HepG2 (cell line): ENCODE data around the gene EPB41L2. TPM values are rescaled to one million over a fixed set of nuclear protein-coding genes. Genes with fewer than 3 reads are reported as not detected.
A peak's percentile ranks its signal among the peaks of the same experiment; 100 is the strongest.

Experiments
- AGO1 ChIP-seq: fragments of 200-400 bp; formaldehyde crosslinking; IDR thresholded peaks from 2 replicates; pipeline ENCODE4 v1.6.1; 2017; ENCODE audit warnings: mild to moderate bottlenecking, low read depth, low read length, moderate library complexity; ENCODE audit not compliant: poor library complexity, severe bottlenecking
- EP300 ChIP-seq, 3 experiments: sonication (generic) in 1 of 3; formaldehyde crosslinking in 1 of 3; IDR thresholded peaks; 2 replicates each; pipeline versions ENCODE4 v1.5.1 to v1.6.1; 2011 to 2020; ENCODE audit warnings: low read depth in 2 of 3, low read length in 2 of 3, borderline replicate concordance in 1 of 3, improper control_type of control experiment in 1 of 3, mild to moderate bottlenecking in 1 of 3, missing genetic modification reagents in 1 of 3, moderate library complexity in 1 of 3
- FIP1L1 ChIP-seq: fragments of 200-400 bp; formaldehyde crosslinking; IDR thresholded peaks from 2 replicates; pipeline ENCODE4 v1.6.1; 2018; ENCODE audit warnings: low read depth, mild to moderate bottlenecking, low read length, moderate library complexity, borderline replicate concordance; ENCODE audit not compliant: insufficient read depth
- FOXJ3 ChIP-seq: sonication (generic); formaldehyde crosslinking; IDR thresholded peaks from 2 replicates; pipeline ENCODE4 v1.4.0; 2020; ENCODE audit warnings: missing genetic modification reagents, mild to moderate bottlenecking, borderline replicate concordance
- FOXK2 ChIP-seq: fragments of 450-650 bp; IDR thresholded peaks from 2 replicates; pipeline ENCODE4 v1.6.1; 2016
- HOXA7 ChIP-seq: sonication (generic); formaldehyde crosslinking; IDR thresholded peaks from 2 replicates; pipeline ENCODE4 v1.8.1; 2022; ENCODE audit warnings: mild to moderate bottlenecking, missing genetic modification reagents, moderate library complexity
- MTA3 ChIP-seq: sonication (generic); formaldehyde crosslinking; IDR thresholded peaks from 2 replicates; pipeline ENCODE4 v1.4.0; 2020; ENCODE audit warnings: missing genetic modification reagents
- NR2F6 ChIP-seq, 2 experiments: IDR thresholded peaks; 2 replicates each; pipeline ENCODE4 v1.6.1; 2016; ENCODE audit warnings: antibody characterized with exemption in 1 of 2, mild to moderate bottlenecking in 1 of 2
- RAD51 ChIP-seq: fragments of 450-650 bp; IDR thresholded peaks from 2 replicates; pipeline ENCODE4 v1.6.1; 2016; ENCODE audit warnings: borderline replicate concordance
- TSC22D2 ChIP-seq: sonication (generic); formaldehyde crosslinking; IDR thresholded peaks from 2 replicates; pipeline ENCODE4 v1.5.1; 2020; ENCODE audit warnings: missing genetic modification reagents, mild to moderate bottlenecking, borderline replicate concordance
- ZKSCAN5 ChIP-seq: sonication (generic); formaldehyde crosslinking; IDR thresholded peaks from 2 replicates; pipeline ENCODE4 v1.5.1; 2020; ENCODE audit warnings: mild to moderate bottlenecking, missing genetic modification reagents
- ZNF703 ChIP-seq: sonication (generic); formaldehyde crosslinking; IDR thresholded peaks from 2 replicates; pipeline ENCODE4 v1.5.1; 2020; ENCODE audit warnings: missing genetic modification reagents, mild to moderate bottlenecking, moderate library complexity, borderline replicate concordance
- ZNF75D ChIP-seq: sonication (generic); formaldehyde crosslinking; IDR thresholded peaks from 2 replicates; pipeline ENCODE4 v1.8.1; 2023; ENCODE audit warnings: missing genetic modification reagents, mild to moderate bottlenecking, borderline replicate concordance
- ZSCAN25 ChIP-seq: sonication (generic); formaldehyde crosslinking; IDR thresholded peaks from 2 replicates; pipeline ENCODE4 v1.8.0; 2022; ENCODE audit warnings: mild to moderate bottlenecking, missing genetic modification reagents
- polyA plus RNA-seq, 8 experiments: library from polyadenylated mRNA; depleted of rRNA in 3 of 8; stranded (reverse) in 7 of 8; unstranded in 1 of 8; fragments of >200 nt; fragmentation: Illumina TruSeq in 4 of 8; extraction: Trizol in 4 of 8; gene quantifications; 2 replicates each; pipeline versions ENCODE4 v1.2.1 to v1.2.3, GENCODE V29; 2011 to 2016; ENCODE audit warnings: low read depth in 4 of 8, missing spikeins in 1 of 8, mixed read lengths in 1 of 8; ENCODE audit not compliant: insufficient read depth in 1 of 8
- total RNA-seq, 5 experiments: library from RNA; depleted of rRNA; stranded (reverse); fragments of >200 nt; fragmentation: Illumina TruSeq; extraction: Trizol; gene quantifications; 2 replicates each; pipeline ENCODE4 v1.2.3, GENCODE V29; 2016; ENCODE audit warnings: low read depth in 1 of 5
- TF ChIP-seq, protein P1 (sequence below): sonication (generic); formaldehyde crosslinking; IDR thresholded peaks from 2 replicates; pipeline ENCODE4 v1.5.0; 2020; ENCODE audit warnings: mild to moderate bottlenecking, missing genetic modification reagents
- TF ChIP-seq, protein P2 (sequence below): sonication (generic); formaldehyde crosslinking; IDR thresholded peaks from 2 replicates; pipeline ENCODE4 v1.4.0; 2020; ENCODE audit warnings: missing genetic modification reagents
- TF ChIP-seq, protein P3 (sequence below): sonication (generic); formaldehyde crosslinking; conservative IDR thresholded peaks from 2 replicates; pipeline ENCODE4 v1.8.0; 2022; ENCODE audit warnings: missing genetic modification reagents
- TF ChIP-seq, protein P4 (sequence below): sonication (generic); formaldehyde crosslinking; conservative IDR thresholded peaks from 2 replicates; pipeline ENCODE4 v1.4.0; 2020; ENCODE audit warnings: missing genetic modification reagents

Gene EPB41L2
- total and polyA plus RNA-seq, 2 of the 13 experiments (the other 11 are each of a cell fraction or from before 2014, with no cell fraction given), result 41.7 to 56.4 TPM

DNA sequence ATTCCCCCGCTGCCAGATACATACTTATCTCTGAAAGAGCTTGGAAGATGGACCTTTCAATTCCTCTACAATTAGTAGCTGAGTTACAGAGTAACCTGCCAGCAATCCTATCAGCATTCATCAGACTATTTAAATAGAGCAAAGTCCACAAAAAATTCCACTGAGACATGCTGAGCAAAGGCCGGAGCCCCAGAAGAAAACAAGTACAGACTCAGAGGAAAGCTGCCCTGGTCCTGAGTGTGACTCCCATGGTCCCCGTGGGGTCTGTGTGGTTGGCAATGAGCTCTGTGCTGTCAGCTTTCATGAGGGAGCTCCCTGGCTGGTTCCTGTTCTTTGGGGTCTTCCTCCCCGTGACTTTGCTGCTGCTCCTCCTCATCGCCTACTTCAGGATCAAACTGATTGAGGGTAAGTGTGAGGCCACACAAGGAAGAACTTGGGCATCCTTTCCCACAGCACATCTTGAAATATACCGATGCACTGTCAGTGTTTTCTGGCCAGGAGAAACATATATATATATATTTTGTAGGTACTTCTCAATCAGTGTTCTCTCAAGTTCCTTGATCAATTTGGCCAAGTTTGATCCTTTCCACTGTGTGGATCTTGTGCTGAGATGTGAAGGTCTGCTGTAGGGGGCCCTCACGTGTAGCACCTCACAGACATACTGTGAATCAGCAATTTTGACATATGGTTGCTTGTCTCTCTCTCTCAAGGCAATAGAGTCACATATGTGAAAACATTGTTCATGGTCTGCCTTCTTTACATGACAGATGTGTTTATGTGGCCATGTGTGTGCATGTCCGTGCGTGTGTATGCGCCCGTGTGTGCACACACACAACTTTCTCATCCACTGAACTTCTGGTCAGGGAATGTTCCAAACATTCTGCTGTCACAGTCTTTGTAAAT is 235.5 kb downstream of the EPB41L2 start, which contains the start of gene SMLR1 (continued):
- TF ChIP-seq FIP1L1 (no peak), TSC22D2 (CRISPR knock-in tag) (no peak; the same call in none of the 2 replicates), FOXK2 (peak; percentile 77), ZNF75D (CRISPR knock-in tag) (no peak), RAD51 (no peak), NR2F6 (IDR thresholded peaks at IDR 0.05) (0 out of 2 replicates have a peak, but pooled peaks have one; percentile 44), NR2F6 (CRISPR knock-in tag; IDR thresholded peaks at IDR 0.05) (peak; percentile 43), MTA3 (CRISPR knock-in tag) (no peak), AGO1 (no peak), FOXJ3 (peak; percentile 87), ZSCAN25 (no peak), HOXA7 (no peak), ZKSCAN5 (0 out of 2 replicates have a peak, but pooled peaks have one; percentile 23), EP300 (IDR thresholded peaks at IDR 0.05; ENCODE audit: low read depth in 2 of 2, low read length in 2 of 2) (peak; percentile 49 to 94; a peak in 2 of 4 replicates), EP300 (CRISPR knock-in tag; IDR thresholded peaks at IDR 0.05; ENCODE audit: borderline replicate concordance) (peak; percentile 77; the same call in 1 of the 2 replicates), ZNF703 (CRISPR knock-in tag) (no peak; the same call in 1 of the 2 replicates)
- TF ChIP-seq, protein P1, sequence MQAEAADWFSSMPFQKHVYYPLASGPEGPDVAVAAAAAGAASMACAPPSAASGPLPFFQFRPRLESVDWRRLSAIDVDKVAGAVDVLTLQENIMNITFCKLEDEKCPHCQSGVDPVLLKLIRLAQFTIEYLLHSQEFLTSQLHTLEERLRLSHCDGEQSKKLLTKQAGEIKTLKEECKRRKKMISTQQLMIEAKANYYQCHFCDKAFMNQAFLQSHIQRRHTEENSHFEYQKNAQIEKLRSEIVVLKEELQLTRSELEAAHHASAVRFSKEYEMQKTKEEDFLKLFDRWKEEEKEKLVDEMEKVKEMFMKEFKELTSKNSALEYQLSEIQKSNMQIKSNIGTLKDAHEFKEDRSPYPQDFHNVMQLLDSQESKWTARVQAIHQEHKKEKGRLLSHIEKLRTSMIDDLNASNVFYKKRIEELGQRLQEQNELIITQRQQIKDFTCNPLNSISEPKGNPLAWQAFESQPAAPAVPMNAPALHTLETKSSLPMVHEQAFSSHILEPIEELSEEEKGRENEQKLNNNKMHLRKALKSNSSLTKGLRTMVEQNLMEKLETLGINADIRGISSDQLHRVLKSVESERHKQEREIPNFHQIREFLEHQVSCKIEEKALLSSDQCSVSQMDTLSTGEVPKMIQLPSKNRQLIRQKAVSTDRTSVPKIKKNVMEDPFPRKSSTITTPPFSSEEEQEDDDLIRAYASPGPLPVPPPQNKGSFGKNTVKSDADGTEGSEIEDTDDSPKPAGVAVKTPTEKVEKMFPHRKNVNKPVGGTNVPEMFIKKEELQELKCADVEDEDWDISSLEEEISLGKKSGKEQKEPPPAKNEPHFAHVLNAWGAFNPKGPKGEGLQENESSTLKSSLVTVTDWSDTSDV (CRISPR knock-in tag), result no peak
- TF ChIP-seq, protein P2, sequence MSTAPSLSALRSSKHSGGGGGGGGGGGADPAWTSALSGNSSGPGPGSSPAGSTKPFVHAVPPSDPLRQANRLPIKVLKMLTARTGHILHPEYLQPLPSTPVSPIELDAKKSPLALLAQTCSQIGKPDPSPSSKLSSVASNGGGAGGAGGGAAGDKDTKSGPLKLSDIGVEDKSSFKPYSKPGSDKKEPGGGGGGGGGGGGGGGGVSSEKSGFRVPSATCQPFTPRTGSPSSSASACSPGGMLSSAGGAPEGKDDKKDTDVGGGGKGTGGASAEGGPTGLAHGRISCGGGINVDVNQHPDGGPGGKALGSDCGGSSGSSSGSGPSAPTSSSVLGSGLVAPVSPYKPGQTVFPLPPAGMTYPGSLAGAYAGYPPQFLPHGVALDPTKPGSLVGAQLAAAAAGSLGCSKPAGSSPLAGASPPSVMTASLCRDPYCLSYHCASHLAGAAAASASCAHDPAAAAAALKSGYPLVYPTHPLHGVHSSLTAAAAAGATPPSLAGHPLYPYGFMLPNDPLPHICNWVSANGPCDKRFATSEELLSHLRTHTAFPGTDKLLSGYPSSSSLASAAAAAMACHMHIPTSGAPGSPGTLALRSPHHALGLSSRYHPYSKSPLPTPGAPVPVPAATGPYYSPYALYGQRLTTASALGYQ (CRISPR knock-in tag), result peak; percentile 48; the same call in 1 of the 2 replicates
- TF ChIP-seq, protein P3, sequence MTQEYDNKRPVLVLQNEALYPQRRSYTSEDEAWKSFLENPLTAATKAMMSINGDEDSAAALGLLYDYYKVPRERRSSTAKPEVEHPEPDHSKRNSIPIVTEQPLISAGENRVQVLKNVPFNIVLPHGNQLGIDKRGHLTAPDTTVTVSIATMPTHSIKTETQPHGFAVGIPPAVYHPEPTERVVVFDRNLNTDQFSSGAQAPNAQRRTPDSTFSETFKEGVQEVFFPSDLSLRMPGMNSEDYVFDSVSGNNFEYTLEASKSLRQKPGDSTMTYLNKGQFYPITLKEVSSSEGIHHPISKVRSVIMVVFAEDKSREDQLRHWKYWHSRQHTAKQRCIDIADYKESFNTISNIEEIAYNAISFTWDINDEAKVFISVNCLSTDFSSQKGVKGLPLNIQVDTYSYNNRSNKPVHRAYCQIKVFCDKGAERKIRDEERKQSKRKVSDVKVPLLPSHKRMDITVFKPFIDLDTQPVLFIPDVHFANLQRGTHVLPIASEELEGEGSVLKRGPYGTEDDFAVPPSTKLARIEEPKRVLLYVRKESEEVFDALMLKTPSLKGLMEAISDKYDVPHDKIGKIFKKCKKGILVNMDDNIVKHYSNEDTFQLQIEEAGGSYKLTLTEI (CRISPR knock-in tag), result no peak
- TF ChIP-seq, protein P4, sequence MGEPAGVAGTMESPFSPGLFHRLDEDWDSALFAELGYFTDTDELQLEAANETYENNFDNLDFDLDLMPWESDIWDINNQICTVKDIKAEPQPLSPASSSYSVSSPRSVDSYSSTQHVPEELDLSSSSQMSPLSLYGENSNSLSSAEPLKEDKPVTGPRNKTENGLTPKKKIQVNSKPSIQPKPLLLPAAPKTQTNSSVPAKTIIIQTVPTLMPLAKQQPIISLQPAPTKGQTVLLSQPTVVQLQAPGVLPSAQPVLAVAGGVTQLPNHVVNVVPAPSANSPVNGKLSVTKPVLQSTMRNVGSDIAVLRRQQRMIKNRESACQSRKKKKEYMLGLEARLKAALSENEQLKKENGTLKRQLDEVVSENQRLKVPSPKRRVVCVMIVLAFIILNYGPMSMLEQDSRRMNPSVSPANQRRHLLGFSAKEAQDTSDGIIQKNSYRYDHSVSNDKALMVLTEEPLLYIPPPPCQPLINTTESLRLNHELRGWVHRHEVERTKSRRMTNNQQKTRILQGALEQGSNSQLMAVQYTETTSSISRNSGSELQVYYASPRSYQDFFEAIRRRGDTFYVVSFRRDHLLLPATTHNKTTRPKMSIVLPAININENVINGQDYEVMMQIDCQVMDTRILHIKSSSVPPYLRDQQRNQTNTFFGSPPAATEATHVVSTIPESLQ (CRISPR knock-in tag), result no peak
